ENCODE data around the gene SUN2. TPM values are rescaled to one million over a fixed set of nuclear protein-coding genes. Genes with fewer than 3 reads are reported as not detected.
A peak's percentile ranks its signal among the peaks of the same experiment; 100 is the strongest.

The SUN2 gene
- total RNA-seq, 1 donor from 2014 or later: 148 TPM

- no peak overlapping the region for H3K27ac Mint-ChIP-seq (ENCODE audit: unreplicated experiment)
- no peaks in the 10 kb centered on the region for H3K9me3 Mint-ChIP-seq (ENCODE audit: unreplicated experiment)
- H3K27me3 Mint-ChIP-seq (ENCODE audit: unreplicated experiment): peaks cover 40% of the 10 kb centered on the region
- TF ChIP-seq CTCF (IDR thresholded peaks at IDR 0.05): no peak
- DNase-seq (ENCODE audit: extremely low spot score, unreplicated experiment): no peak
- no peaks in the 10 kb centered on the region for H3K36me3 Mint-ChIP-seq (ENCODE audit: unreplicated experiment)
- H3K4me1 Mint-ChIP-seq (ENCODE audit: unreplicated experiment): peaks cover 10% of the 10 kb centered on the region
- no peak overlapping the region for H3K4me3 Mint-ChIP-seq (ENCODE audit: unreplicated experiment)
These were observed 40.6 kb upstream of the SUN2 start for GRCh38 chr22:38796262-38796957.

GRCh38 chr22:38795569-38795968 lies 39.8 kb upstream of the SUN2 start:
- H3K4me3 Mint-ChIP-seq (ENCODE audit: unreplicated experiment): no peak overlapping the region
- no peaks in the 10 kb centered on the region for H3K9me3 Mint-ChIP-seq (ENCODE audit: unreplicated experiment)
- H3K27me3 Mint-ChIP-seq (ENCODE audit: unreplicated experiment): peaks cover 32% of the 10 kb centered on the region
- no peak overlapping the region for H3K27ac Mint-ChIP-seq (ENCODE audit: unreplicated experiment)
- peaks cover 10% of the 10 kb centered on the region for H3K4me1 Mint-ChIP-seq (ENCODE audit: unreplicated experiment)
- no peak for DNase-seq (ENCODE audit: extremely low spot score, unreplicated experiment)
- no peaks in the 10 kb centered on the region for H3K36me3 Mint-ChIP-seq (ENCODE audit: unreplicated experiment)
- TF ChIP-seq CTCF (IDR thresholded peaks at IDR 0.05): no peak

- Mint-ChIP-seq H3K9me3 (ENCODE audit: unreplicated experiment) (no peaks in the 10 kb centered on the region), H3K36me3 (ENCODE audit: unreplicated experiment) (no peaks in the 10 kb centered on the region), H3K4me3 (ENCODE audit: unreplicated experiment) (peak within 1 kb of the TSS; percentile 86), H3K27me3 (ENCODE audit: unreplicated experiment) (peaks cover 28% of the 10 kb centered on the region), H3K4me1 (ENCODE audit: unreplicated experiment) (peaks cover 10% of the 10 kb centered on the region), H3K27ac (ENCODE audit: unreplicated experiment) (peak within 1 kb of the TSS; percentile 85)
- TF ChIP-seq CTCF (IDR thresholded peaks at IDR 0.05): no peak
- peak; percentile 95 for DNase-seq (ENCODE audit: extremely low spot score, unreplicated experiment)
These were observed 38.1 kb upstream of the SUN2 start, which contains the start of gene DNAL4 for GRCh38 chr22:38793721-38794466. DNAL4 (minus strand) TSS chr22:38794143; CDS start chr22:38782731, 11,412 bp downstream.

GRCh38 chr22:38793317-38793716 lies 37.5 kb upstream of the SUN2 start:
- DNase-seq (ENCODE audit: extremely low spot score, unreplicated experiment): no peak

More at GRCh38 chr22:38793317-38793716, 37.5 kb upstream of the SUN2 start:
- Mint-ChIP-seq H3K4me1 (ENCODE audit: unreplicated experiment) (peaks cover 10% of the 10 kb centered on the region), H3K4me3 (ENCODE audit: unreplicated experiment) (peak overlapping the region; percentile 86), H3K9me3 (ENCODE audit: unreplicated experiment) (no peaks in the 10 kb centered on the region), H3K36me3 (ENCODE audit: unreplicated experiment) (no peaks in the 10 kb centered on the region), H3K27ac (ENCODE audit: unreplicated experiment) (peak overlapping the region; percentile 85), H3K27me3 (ENCODE audit: unreplicated experiment) (peaks cover 23% of the 10 kb centered on the region)
- no peak for TF ChIP-seq CTCF (IDR thresholded peaks at IDR 0.05)

All from osteocyte (in vitro differentiated cells).